SH-SY5Y (cell line): ENCODE measurements around the gene SLC24A4.

Experiments used
- GATA2 ChIP-seq: IDR thresholded peaks from 2 replicates; pipeline ENCODE4 v1.6.1; 2011; ENCODE audit warnings: mild to moderate bottlenecking, low read depth, low read length
- GATA3 ChIP-seq: IDR thresholded peaks from 2 replicates; pipeline ENCODE4 v1.6.1; 2011; ENCODE audit warnings: low read depth, mild to moderate bottlenecking, low read length, moderate library complexity

GRCh38 chr14:92285311-92285710 is 37.7 kb upstream of the SLC24A4 start:
- TF ChIP-seq GATA3 (no peak), GATA2 (no peak)
